AG09319 (cell line): Measurements from ENCODE around the gene GCDH.

ENCODE experiments used
- DNase-seq: peaks from one replicate; pipeline ENCODE4 v3.0.0-alpha.2; 2010; ENCODE audit warnings: low read depth; ENCODE audit errors: extremely low read depth
- CTCF ChIP-seq: IDR thresholded peaks from 2 replicates; pipeline ENCODE4 v1.5.1; 2011; ENCODE audit warnings: low read depth, mild to moderate bottlenecking, inconsistent platforms, low read length, moderate library complexity

The GCDH gene

GRCh38 chr19:12858041-12858928, 32.7 kb upstream of the GCDH start:
- DNase-seq, result no peak
- no peak for TF ChIP-seq CTCF

GRCh38 chr19:12859546-12859945, 31.4 kb upstream of the GCDH start:
- no peak for TF ChIP-seq CTCF
- no peak for DNase-seq

GRCh38 chr19:12864143-12864542, 26.8 kb upstream of the GCDH start:
- TF ChIP-seq CTCF, result no peak
- no peak for DNase-seq

- TF ChIP-seq CTCF, result no peak
- DNase-seq, result no peak
Observed at GRCh38 chr19:12864721-12865715, 25.9 kb upstream of the GCDH start.

GRCh38 chr19:12865746-12866415, 25.1 kb upstream of the GCDH start:
- DNase-seq, result no peak
- no peak for TF ChIP-seq CTCF

- TF ChIP-seq CTCF, result no peak
- no peak for DNase-seq
Observed at GRCh38 chr19:12866416-12867119, 24.4 kb upstream of the GCDH start.
